Epithelial cell of esophagus (primary cell): Measurements from ENCODE around the gene RAB41.
A peak's percentile ranks its signal among the peaks of the same experiment; 100 is the strongest.
"Not testable (repeated sequence)": the region's sequence is repeated elsewhere in the genome, so short reads cannot be mapped to it uniquely, and the experiment has no call there.

ENCODE experiments used
- DNase-seq: peaks from one replicate; pipeline ENCODE4 v3.0.0; 2010; ENCODE audit warnings: low read depth
- H3K4me3 ChIP-seq: 2 replicates; pipeline ENCODE4 v1.5.1; 2011; ENCODE audit warnings: mild to moderate bottlenecking, low read length, control low read depth
- CTCF ChIP-seq: IDR thresholded peaks from 2 replicates; pipeline ENCODE4 v1.5.1; 2011; ENCODE audit warnings: low read depth, mild to moderate bottlenecking, low read length, control low read depth, inconsistent platforms; ENCODE audit not compliant: insufficient read depth; ENCODE audit errors: missing control alignments

Gene RAB41

GRCh38 chrX:70281951-70282350 is at the start of gene RAB41:
Gene RAB41 (plus strand): TSS chrX:70282172. CDS start chrX:70282218, 46 bp downstream.
- no peak within 1 kb of the TSS for H3K4me3 ChIP-seq
- TF ChIP-seq CTCF = no peak

GRCh38 chrX:70234355-70234754 is 47.6 kb upstream of the RAB41 start, which contains the start of gene AWAT1:
Gene AWAT1 (plus strand): TSS chrX:70234655. CDS start chrX:70234696, 41 bp downstream.
- no peak within 1 kb of the TSS for H3K4me3 ChIP-seq
- DNase-seq = no peak
- TF ChIP-seq CTCF = no peak

More at GRCh38 chrX:70281951-70282350, at the start of gene RAB41:
- no peak for DNase-seq

- no peak for TF ChIP-seq CTCF
- no peak overlapping the region for H3K4me3 ChIP-seq
- no peak for DNase-seq
These were observed 41.2 kb upstream of the RAB41 start for GRCh38 chrX:70240751-70241150.

- no peak for DNase-seq
- H3K4me3 ChIP-seq = no peak overlapping the region
- TF ChIP-seq CTCF = no peak
These were observed 40.5 kb upstream of the RAB41 start for GRCh38 chrX:70241501-70241900.

GRCh38 chrX:70243601-70244000 is 38.4 kb upstream of the RAB41 start:
- DNase-seq = peak; percentile 35

GRCh38 chrX:70244881-70245280 is 37.1 kb upstream of the RAB41 start:
- no peak for DNase-seq
- no peak for TF ChIP-seq CTCF
- H3K4me3 ChIP-seq = no peak overlapping the region

More at GRCh38 chrX:70243601-70244000, 38.4 kb upstream of the RAB41 start:
- H3K4me3 ChIP-seq = not testable (repeated sequence)

- DNase-seq = no peak
- TF ChIP-seq CTCF = no peak
- H3K4me3 ChIP-seq = no peak overlapping the region
These were observed 34.7 kb upstream of the RAB41 start for GRCh38 chrX:70247252-70247651.

GRCh38 chrX:70252491-70252890 is 29.5 kb upstream of the RAB41 start:
- H3K4me3 ChIP-seq = no peak overlapping the region
- DNase-seq = no peak

More at GRCh38 chrX:70252491-70252890, 29.5 kb upstream of the RAB41 start:
- TF ChIP-seq CTCF = no peak
